Transverse colon (tissue), 4 donors: ENCODE measurements around the gene ZG16B.

Source experiments
- CTCF ChIP-seq, 5 experiments: fragments of 200-600 bp in 3 of 5; fragments of 450-650 bp in 2 of 5; sonication (generic) in 3 of 5; IDR thresholded peaks; 1 replicate in 2 of 5; 2 replicates in 3 of 5; pipeline ENCODE4 v1.5.1; 2016 to 2017; ENCODE audit warnings: antibody characterized with exemption in 5 of 5, inconsistent platforms in 3 of 5, mild to moderate bottlenecking in 2 of 5, moderate library complexity in 1 of 5
- EP300 ChIP-seq: sonication (generic); formaldehyde crosslinking; IDR thresholded peaks from one replicate; pipeline ENCODE4 v1.6.1; 2017; ENCODE audit warnings: antibody characterized with exemption, low read depth
- POLR2A ChIP-seq: fragments of 450-650 bp; IDR thresholded peaks from one replicate; pipeline ENCODE4 v1.6.1; 2016; ENCODE audit warnings: antibody characterized with exemption, mild to moderate bottlenecking, moderate library complexity
- POLR2AphosphoS5 ChIP-seq, 3 donors: sonication (generic); formaldehyde crosslinking; IDR thresholded peaks; one replicate each; pipeline ENCODE4 v1.6.1; 2016; ENCODE audit warnings: antibody characterized with exemption in 3 of 3

GRCh38 chr16:2879854-2880508, 49.9 kb downstream of the ZG16B start:
- TF ChIP-seq CTCF (IDR thresholded peaks at IDR 0.05) (no peak), EP300 (no peak), POLR2A (no peak), POLR2AphosphoS5 (IDR thresholded peaks at IDR 0.05) (no peak)
